Gastrocnemius medialis (tissue), 4 donors: Measurements from ENCODE around the gene MRPS10. TPM values are rescaled to one million over a fixed set of nuclear protein-coding genes. Genes with fewer than 3 reads are reported as not detected.

Source experiments
- ATAC-seq, 2 donors: fragments of 150-250 bp; one replicate each; pipeline ENCODE4 v1.9.1; 2016
- DNase-seq, 2 donors: peaks; one replicate each; pipeline ENCODE4 v3.0.0-alpha.2; 2019
- H3K27ac ChIP-seq, 4 donors: fragments of 200-600 bp; sonication (generic); 1 replicate in 1 of 4; 2 replicates in 3 of 4; pipeline ENCODE4 v1.5.1; 2016 to 2018; ENCODE audit warnings: mild to moderate bottlenecking in 2 of 4, moderate library complexity in 1 of 4
- H3K27me3 ChIP-seq, 3 donors: fragments of 200-600 bp; sonication (generic) in 2 of 3; 1 replicate in 1 of 3; 2 replicates in 2 of 3; pipeline versions ENCODE4 v1.5.1 to v1.6.0; 2016 to 2019; ENCODE audit warnings: mild to moderate bottlenecking in 1 of 3, moderate library complexity in 1 of 3
- H3K36me3 ChIP-seq, 2 donors: fragments of 200-600 bp; sonication (generic) in 1 of 2; one replicate each; pipeline ENCODE4 v1.5.1; 2017 to 2018
- H3K4me1 ChIP-seq, 2 donors: fragments of 200-600 bp; sonication (generic) in 1 of 2; one replicate each; pipeline ENCODE4 v1.5.1; 2016 to 2017; ENCODE audit warnings: mild to moderate bottlenecking in 2 of 2
- H3K4me3 ChIP-seq, 4 donors: fragments of 200-600 bp; sonication (generic) in 3 of 4; 1 replicate in 1 of 4; 2 replicates in 3 of 4; pipeline ENCODE4 v1.5.1; 2016 to 2019; ENCODE audit warnings: mild to moderate bottlenecking in 2 of 4
- H3K9me3 ChIP-seq, 3 donors: fragments of 200-600 bp; sonication (generic) in 2 of 3; 1 replicate in 1 of 3; 2 replicates in 2 of 3; pipeline ENCODE4 v1.5.1; 2016 to 2019
- POLR2A ChIP-seq, 2 donors: fragments of 450-650 bp; IDR thresholded peaks; one replicate each; pipeline ENCODE4 v1.6.1; 2017; ENCODE audit warnings: antibody characterized with exemption in 2 of 2, mild to moderate bottlenecking in 2 of 2, moderate library complexity in 2 of 2
- in situ Hi-C, 4 donors: fragments of 200-750 bp; cut with MboI; loops; one replicate each; pipeline versions ENCODE4 v1.15.0 to v1.8.0; 2017; ENCODE audit warnings: low sequenced_read_pairs in 4 of 4
- intact Hi-C: fragments of 100-400 bp; cut with DNase I; formaldehyde crosslinking; loops from one replicate; pipeline ENCODE4 v1.15.1; 2023; ENCODE audit warnings: low total_unique reads
- total RNA-seq, 4 donors: library from RNA; depleted of rRNA; stranded (reverse); fragments of >200 nt; gene quantifications; one replicate each; pipeline versions ENCODE4 v1.1.0 to v1.2.3, GENCODE V29; 2016
- TF ChIP-seq, protein P1 (sequence below), 5 experiments: fragments of 450-650 bp in 3 of 5; fragments of 200-600 bp in 2 of 5; sonication (generic) in 2 of 5; IDR thresholded peaks in 4 of 5; conservative IDR thresholded peaks in 1 of 5; 1 replicate in 4 of 5; 2 replicates in 1 of 5; pipeline ENCODE4 v1.5.1; 2016 to 2019; ENCODE audit warnings: antibody characterized with exemption in 5 of 5, mild to moderate bottlenecking in 3 of 5, moderate library complexity in 3 of 5

Gene MRPS10
- total RNA-seq, 4 donors from 2014 or later, result 52.2 to 63.7 (median 56.0) TPM

DNA sequence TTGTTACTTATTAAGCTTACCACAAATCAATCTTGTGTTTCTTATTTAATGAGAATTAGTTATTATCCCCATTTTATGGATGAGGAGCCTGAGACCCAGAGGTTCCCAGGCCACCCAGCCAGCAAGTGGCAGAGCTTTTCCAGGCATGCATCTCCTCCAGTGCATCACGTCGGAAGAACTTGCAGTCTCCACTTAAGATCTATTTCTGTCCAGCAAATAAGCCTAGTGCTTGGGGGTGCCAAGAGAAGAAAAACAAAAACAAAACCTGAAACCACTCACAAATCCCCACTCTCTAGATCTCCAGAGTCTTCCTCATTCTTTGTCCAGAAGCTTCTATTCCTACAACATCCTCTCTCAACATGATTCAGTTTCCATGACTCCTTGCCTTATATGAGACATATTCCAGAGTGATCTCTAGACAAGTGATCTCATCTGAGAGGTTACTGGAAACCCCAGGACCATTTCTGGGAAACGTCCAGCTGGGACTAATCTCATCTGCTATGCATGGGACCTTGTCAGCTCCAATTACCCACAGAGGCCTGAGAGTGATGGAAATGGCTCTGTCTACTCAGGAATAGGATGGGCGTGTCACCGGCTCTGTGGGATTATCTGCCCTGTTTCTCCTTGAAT, 27.0 kb downstream of the MRPS10 start:
- H3K4me1 ChIP-seq, result no peaks in the 10 kb centered on the region
- intact Hi-C loops, result no loop called here
- no peaks in the 10 kb centered on the region for H3K27me3 ChIP-seq
- DNase-seq (no peak), ATAC-seq (no peak)
- no peak for TF ChIP-seq POLR2A (IDR thresholded peaks at IDR 0.05)
- TF ChIP-seq, protein P1, sequence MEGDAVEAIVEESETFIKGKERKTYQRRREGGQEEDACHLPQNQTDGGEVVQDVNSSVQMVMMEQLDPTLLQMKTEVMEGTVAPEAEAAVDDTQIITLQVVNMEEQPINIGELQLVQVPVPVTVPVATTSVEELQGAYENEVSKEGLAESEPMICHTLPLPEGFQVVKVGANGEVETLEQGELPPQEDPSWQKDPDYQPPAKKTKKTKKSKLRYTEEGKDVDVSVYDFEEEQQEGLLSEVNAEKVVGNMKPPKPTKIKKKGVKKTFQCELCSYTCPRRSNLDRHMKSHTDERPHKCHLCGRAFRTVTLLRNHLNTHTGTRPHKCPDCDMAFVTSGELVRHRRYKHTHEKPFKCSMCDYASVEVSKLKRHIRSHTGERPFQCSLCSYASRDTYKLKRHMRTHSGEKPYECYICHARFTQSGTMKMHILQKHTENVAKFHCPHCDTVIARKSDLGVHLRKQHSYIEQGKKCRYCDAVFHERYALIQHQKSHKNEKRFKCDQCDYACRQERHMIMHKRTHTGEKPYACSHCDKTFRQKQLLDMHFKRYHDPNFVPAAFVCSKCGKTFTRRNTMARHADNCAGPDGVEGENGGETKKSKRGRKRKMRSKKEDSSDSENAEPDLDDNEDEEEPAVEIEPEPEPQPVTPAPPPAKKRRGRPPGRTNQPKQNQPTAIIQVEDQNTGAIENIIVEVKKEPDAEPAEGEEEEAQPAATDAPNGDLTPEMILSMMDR (IDR thresholded peaks at IDR 0.05 in 4 of 5, conservative IDR thresholded peaks at IDR 0.05 in 1 of 5), result no peak
- H3K27ac ChIP-seq, result no peak overlapping the region
- no peaks in the 10 kb centered on the region for H3K9me3 ChIP-seq
- no peaks in the 10 kb centered on the region for H3K36me3 ChIP-seq
- H3K4me3 ChIP-seq, result no peak overlapping the region
- in situ Hi-C loops, result no loop called here

DNA sequence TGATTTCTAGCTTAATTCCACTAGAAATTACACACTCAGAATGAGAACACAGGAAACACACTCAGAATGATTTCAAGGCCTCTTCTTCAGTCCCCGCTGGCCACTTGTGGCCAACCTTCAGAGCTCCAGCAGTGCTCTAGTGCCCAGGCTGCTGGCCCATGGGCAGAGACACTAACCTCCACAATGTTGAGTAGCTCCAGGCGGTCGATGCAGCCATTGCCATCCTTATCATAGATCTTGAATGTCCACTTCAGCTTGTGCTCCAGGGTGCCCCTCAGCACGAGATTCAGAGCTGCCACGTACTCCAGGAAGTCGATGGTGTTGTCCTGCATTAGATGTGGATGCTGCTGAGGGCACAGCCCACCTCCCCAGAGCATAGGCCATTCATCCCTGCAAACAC, 29.3 kb downstream of the MRPS10 start:
- intact Hi-C loops (no loop called here), in situ Hi-C loops (no loop called here)
- DNase-seq (no peak), ATAC-seq (no peak)
- no peak overlapping the region for H3K4me3 ChIP-seq
- no peak overlapping the region for H3K27ac ChIP-seq
- H3K27me3 ChIP-seq, result no peaks in the 10 kb centered on the region
- no peaks in the 10 kb centered on the region for H3K4me1 ChIP-seq
- H3K36me3 ChIP-seq, result no peaks in the 10 kb centered on the region
- TF ChIP-seq, protein P1 (IDR thresholded peaks at IDR 0.05 in 4 of 5, conservative IDR thresholded peaks at IDR 0.05 in 1 of 5), result no peak
- TF ChIP-seq POLR2A (IDR thresholded peaks at IDR 0.05), result no peak
- H3K9me3 ChIP-seq, result no peaks in the 10 kb centered on the region

DNA sequence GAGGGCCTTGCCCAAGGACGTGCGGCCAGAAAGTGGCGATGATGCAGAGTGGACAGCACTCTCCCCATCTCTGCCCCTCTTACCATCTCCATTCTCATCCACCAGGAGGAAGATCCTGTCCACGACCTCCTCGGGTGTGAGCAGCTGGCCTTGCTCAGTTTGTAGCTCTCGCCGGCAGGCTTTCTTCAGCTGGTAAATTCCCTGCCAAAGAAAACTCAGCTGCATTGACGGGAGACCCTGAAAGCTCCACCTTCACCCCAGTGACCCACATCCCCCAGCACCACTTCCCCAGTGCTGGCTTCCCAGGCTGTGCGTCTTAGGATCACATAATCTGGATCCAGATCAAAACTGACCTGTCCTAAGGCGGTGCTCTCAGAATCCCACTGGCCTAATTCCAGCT, 32.1 kb downstream of the MRPS10 start:
- Histone ChIP-seq H3K4me3 (no peak overlapping the region), H3K27me3 (no peaks in the 10 kb centered on the region), H3K9me3 (no peaks in the 10 kb centered on the region), H3K36me3 (no peaks in the 10 kb centered on the region), H3K4me1 (no peaks in the 10 kb centered on the region), H3K27ac (no peak overlapping the region)
- TF ChIP-seq POLR2A (IDR thresholded peaks at IDR 0.05), result no peak
- TF ChIP-seq, protein P1 (IDR thresholded peaks at IDR 0.05 in 4 of 5, conservative IDR thresholded peaks at IDR 0.05 in 1 of 5), result no peak
- intact Hi-C loops, result no loop called here
- DNase-seq, result no peak
- in situ Hi-C loops, result no loop called here
- ATAC-seq, result no peak

DNA sequence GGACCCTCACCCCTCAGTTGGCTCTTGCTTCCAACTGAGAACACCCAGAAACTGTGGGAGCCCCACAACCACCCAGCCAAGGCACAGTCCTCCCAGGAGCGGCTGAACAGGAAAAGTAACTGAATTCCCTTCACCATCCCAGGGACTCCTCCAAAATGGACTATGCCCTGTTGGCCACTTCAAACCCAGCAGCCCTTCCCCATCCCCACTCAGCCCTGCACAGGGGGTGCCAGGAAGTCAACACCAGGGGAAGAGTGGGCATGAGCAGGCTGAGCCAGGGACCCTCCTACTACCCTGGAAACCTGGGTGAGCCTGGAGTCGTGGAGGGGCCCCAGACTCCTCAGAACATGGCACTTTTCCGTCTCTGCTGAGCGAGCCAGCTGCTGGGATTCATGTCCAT, 33.2 kb downstream of the MRPS10 start:
- Histone ChIP-seq H3K36me3 (no peaks in the 10 kb centered on the region), H3K27me3 (no peaks in the 10 kb centered on the region), H3K4me1 (no peaks in the 10 kb centered on the region), H3K27ac (no peak overlapping the region), H3K9me3 (no peaks in the 10 kb centered on the region), H3K4me3 (no peak overlapping the region)
- intact Hi-C loops (no loop called here), in situ Hi-C loops (no loop called here)
- no peak for TF ChIP-seq POLR2A (IDR thresholded peaks at IDR 0.05)
- TF ChIP-seq, protein P1 (IDR thresholded peaks at IDR 0.05 in 4 of 5, conservative IDR thresholded peaks at IDR 0.05 in 1 of 5), result no peak
- ATAC-seq, result no peak
- no peak for DNase-seq

DNA sequence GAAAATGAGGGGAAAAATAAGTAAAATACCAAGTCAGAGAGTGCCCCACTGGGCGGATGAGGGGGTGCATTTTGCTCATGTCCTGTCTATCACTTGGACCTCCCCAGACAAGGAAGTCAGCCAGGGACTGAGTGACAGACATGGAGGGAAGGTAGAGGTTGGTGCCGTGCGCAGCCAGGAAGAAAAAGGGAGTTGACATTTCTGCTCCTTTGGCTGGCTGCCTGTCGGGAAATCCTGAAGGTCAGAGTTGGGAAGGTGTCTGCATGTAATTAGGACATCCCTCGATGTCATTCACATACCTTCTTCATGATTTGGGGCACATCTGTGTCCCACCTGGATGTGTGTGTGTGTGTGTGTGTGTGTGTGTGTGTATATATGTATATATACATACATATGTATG, 35.6 kb downstream of the MRPS10 start:
- Histone ChIP-seq H3K27ac (no peak overlapping the region), H3K4me1 (no peaks in the 10 kb centered on the region), H3K9me3 (no peaks in the 10 kb centered on the region), H3K27me3 (peaks cover 0 to 9% (median 6%) of the 10 kb centered on the region in 3 donors), H3K36me3 (no peaks in the 10 kb centered on the region), H3K4me3 (no peak overlapping the region)
- TF ChIP-seq, protein P1 (IDR thresholded peaks at IDR 0.05 in 4 of 5, conservative IDR thresholded peaks at IDR 0.05 in 1 of 5), result no peak
- no peak for TF ChIP-seq POLR2A (IDR thresholded peaks at IDR 0.05)
- in situ Hi-C loops, result no loop called here
- ATAC-seq (no peak), DNase-seq (no peak)
- intact Hi-C loops, result no loop called here
